Spleen (tissue), 11 donors: ENCODE data around the gene ANO3. TPM values are rescaled to one million over a fixed set of nuclear protein-coding genes. Genes with fewer than 3 reads are reported as not detected.

Experiments used
- DNase-seq: peaks from one replicate; pipeline ENCODE4 v3.0.0-alpha.2; 2020
- H3K27ac ChIP-seq, 8 donors: fragments of 200-600 bp; sonication (generic) in 7 of 8; 1 replicate in 4 of 8; 2 replicates in 4 of 8; pipeline versions ENCODE4 v1.5.0 to v1.8.0; 2016 to 2021; ENCODE audit warnings: inconsistent platforms in 4 of 8, mild to moderate bottlenecking in 4 of 8, moderate library complexity in 1 of 8
- H3K27me3 ChIP-seq, 7 donors: fragments of 200-600 bp; sonication (generic) in 6 of 7; replicated peaks in 1 of 7; 1 replicate in 4 of 7; 2 replicates in 3 of 7; pipeline versions ENCODE4 v1.5.0 to v1.8.0; 2016 to 2021; ENCODE audit warnings: inconsistent platforms in 3 of 7, mild to moderate bottlenecking in 1 of 7
- H3K36me3 ChIP-seq, 6 donors: fragments of 200-600 bp; sonication (generic) in 5 of 6; 1 replicate in 4 of 6; 2 replicates in 2 of 6; pipeline versions ENCODE4 v1.5.0 to v1.8.0; 2016 to 2021; ENCODE audit warnings: inconsistent platforms in 2 of 6
- H3K4me1 ChIP-seq, 6 donors: fragments of 200-600 bp; sonication (generic) in 5 of 6; 1 replicate in 3 of 6; 2 replicates in 3 of 6; pipeline versions ENCODE4 v1.5.0 to v1.8.0; 2016 to 2021; ENCODE audit warnings: inconsistent platforms in 3 of 6
- H3K4me3 ChIP-seq, 8 donors: fragments of 200-600 bp; sonication (generic) in 7 of 8; 1 replicate in 4 of 8; 2 replicates in 4 of 8; pipeline versions ENCODE4 v1.5.0 to v1.8.0; 2016 to 2021; ENCODE audit warnings: inconsistent platforms in 4 of 8, mild to moderate bottlenecking in 4 of 8, moderate library complexity in 2 of 8
- H3K9me3 ChIP-seq, 8 donors: fragments of 200-600 bp; sonication (generic) in 7 of 8; 1 replicate in 4 of 8; 2 replicates in 4 of 8; pipeline versions ENCODE4 v1.5.0 to v1.8.0; 2016 to 2021; ENCODE audit warnings: inconsistent platforms in 4 of 8
- POLR2A ChIP-seq, 3 donors: fragments of 450-650 bp; IDR thresholded peaks; one replicate each; pipeline ENCODE4 v1.5.1; 2017; ENCODE audit warnings: antibody characterized with exemption in 3 of 3, mild to moderate bottlenecking in 1 of 3
- POLR2AphosphoS5 ChIP-seq, 3 donors: sonication (generic); formaldehyde crosslinking; IDR thresholded peaks; one replicate each; pipeline ENCODE4 v1.5.1; 2017; ENCODE audit warnings: antibody characterized with exemption in 3 of 3
- WGBS, 5 donors: extraction: QIAGEN DNeasy Blood & Tissue Kit in 3 of 5; methylation state at CpG; one replicate each; pipeline versions ENCODE4 v1.1.5 to v1.1.7; 2013 to 2018; 5-methylcytosine and 5-hydroxymethylcytosine counted together
- intact Hi-C: fragments of 100-400 bp; cut with DNase I; formaldehyde crosslinking; loops from one replicate; pipeline ENCODE4 v1.15.0; 2023; ENCODE audit warnings: low total_unique reads
- polyA plus RNA-seq, 3 donors: library from polyadenylated mRNA; stranded (reverse); fragments of 200-250 nt; gene quantifications; one replicate each; pipeline ENCODE4 v1.2.1, GENCODE V29; 2013
- total RNA-seq, 7 donors: library from RNA; depleted of rRNA in 3 of 7; stranded (reverse); fragments of >200 nt in 3 of 7; fragmentation: NEBNext Ultra II Directional in 4 of 7; extraction: Animal tissue kit (Norgen Biotek cat#: 25700) in 4 of 7; gene quantifications; one replicate each; pipeline versions ENCODE4 v1.1.0 to v1.2.1, GENCODE V29; 2016 to 2021
- TF ChIP-seq, protein P1 (sequence below), 11 experiments: fragments of 200-600 bp in 7 of 11; fragments of 450-650 bp in 4 of 11; sonication (generic) in 4 of 11; IDR thresholded peaks in 8 of 11; conservative IDR thresholded peaks in 3 of 11; 1 replicate in 7 of 11; 2 replicates in 4 of 11; pipeline versions ENCODE4 v1.4.0 to v1.8.0; 2016 to 2021; ENCODE audit warnings: antibody characterized with exemption in 11 of 11, inconsistent platforms in 4 of 11, mild to moderate bottlenecking in 1 of 11
- donor health status: healthy with polysubstance abuse.
- donor health status: DM: no; HTN: no; CAD: no; lungs with moderate emphysema.
- donor health status: DM: no; HTN: no; CAD: no.
- donor health status: Bipolar disorder and iron deficiency.
- donor health status: healthy.
- donor health status: DM: no; HTN: no; CAD: no.
- donor health status: DM: yes; HTN: yes; CAD: no.

Gene ANO3
- total and polyA plus RNA-seq, 10 donors: 0.03 to 2.6 (median 0.26) TPM; not detected in 4

DNA sequence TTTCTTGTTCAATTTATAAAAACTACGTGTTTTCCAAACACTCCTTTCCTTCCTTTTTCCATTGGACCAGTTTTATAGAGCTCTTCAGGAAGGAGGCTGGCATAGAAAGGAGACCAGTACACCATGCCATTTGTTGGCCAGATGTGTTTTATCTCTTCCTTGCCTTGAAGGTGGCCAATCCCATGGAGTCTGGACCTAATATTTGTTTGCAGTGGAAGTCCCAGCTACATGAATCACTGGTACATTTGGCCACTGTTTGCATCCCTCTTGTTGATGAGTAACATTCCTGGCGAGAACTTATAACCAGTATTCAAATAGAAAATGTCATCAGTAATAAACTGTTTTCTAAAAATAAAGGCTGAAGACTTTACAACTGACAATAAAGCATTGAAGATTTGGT is 110.2 kb downstream of the ANO3 start:
- H3K27ac ChIP-seq: no peak overlapping the region
- H3K27me3 ChIP-seq: no peaks in the 10 kb centered on the region
- H3K9me3 ChIP-seq: peaks cover 0 to under 1% (median 0%) of the 10 kb centered on the region in 8 donors
- DNase-seq: no peak
- intact Hi-C loops: no loop called here
- no peak overlapping the region for H3K4me3 ChIP-seq
- no peak for TF ChIP-seq POLR2A (IDR thresholded peaks at IDR 0.05)
- H3K36me3 ChIP-seq: no peaks in the 10 kb centered on the region
- no peaks in the 10 kb centered on the region for H3K4me1 ChIP-seq
- 69 to 78% (median 75%) methylated on average over 2 of the region's 2 CpGs for WGBS, 5 donors

DNA sequence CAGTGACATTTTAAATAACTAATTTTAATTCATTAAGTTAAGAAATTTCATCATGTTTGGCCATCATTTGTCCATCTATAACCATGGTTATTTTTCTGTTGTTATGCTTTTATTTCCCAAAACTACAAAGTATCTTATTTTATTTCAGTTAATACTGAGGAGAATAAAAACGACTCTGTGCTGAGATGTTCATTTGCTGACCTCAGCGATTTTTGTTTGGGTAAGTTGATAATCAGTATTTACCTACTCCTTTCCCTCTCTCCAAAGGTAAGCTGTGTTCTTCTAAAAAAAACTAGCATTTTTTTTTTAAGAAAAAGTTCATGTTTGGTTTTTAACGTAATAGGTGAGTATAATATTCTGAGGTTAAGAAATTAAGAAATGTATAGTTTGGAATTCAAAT is 111.7 kb downstream of the ANO3 start:
- no peak overlapping the region for H3K4me3 ChIP-seq
- H3K27me3 ChIP-seq: no peaks in the 10 kb centered on the region
- 48 to 64% (median 54%) methylated on average over 3 of the region's 3 CpGs for WGBS, 5 donors
- no peak overlapping the region for H3K27ac ChIP-seq
- no peaks in the 10 kb centered on the region for H3K9me3 ChIP-seq
- H3K36me3 ChIP-seq: no peaks in the 10 kb centered on the region
- no peak for DNase-seq
- TF ChIP-seq POLR2A (IDR thresholded peaks at IDR 0.05) (no peak), POLR2AphosphoS5 (IDR thresholded peaks at IDR 0.05) (no peak)
- TF ChIP-seq, protein P1, sequence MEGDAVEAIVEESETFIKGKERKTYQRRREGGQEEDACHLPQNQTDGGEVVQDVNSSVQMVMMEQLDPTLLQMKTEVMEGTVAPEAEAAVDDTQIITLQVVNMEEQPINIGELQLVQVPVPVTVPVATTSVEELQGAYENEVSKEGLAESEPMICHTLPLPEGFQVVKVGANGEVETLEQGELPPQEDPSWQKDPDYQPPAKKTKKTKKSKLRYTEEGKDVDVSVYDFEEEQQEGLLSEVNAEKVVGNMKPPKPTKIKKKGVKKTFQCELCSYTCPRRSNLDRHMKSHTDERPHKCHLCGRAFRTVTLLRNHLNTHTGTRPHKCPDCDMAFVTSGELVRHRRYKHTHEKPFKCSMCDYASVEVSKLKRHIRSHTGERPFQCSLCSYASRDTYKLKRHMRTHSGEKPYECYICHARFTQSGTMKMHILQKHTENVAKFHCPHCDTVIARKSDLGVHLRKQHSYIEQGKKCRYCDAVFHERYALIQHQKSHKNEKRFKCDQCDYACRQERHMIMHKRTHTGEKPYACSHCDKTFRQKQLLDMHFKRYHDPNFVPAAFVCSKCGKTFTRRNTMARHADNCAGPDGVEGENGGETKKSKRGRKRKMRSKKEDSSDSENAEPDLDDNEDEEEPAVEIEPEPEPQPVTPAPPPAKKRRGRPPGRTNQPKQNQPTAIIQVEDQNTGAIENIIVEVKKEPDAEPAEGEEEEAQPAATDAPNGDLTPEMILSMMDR (IDR thresholded peaks at IDR 0.05 in 8 of 11, conservative IDR thresholded peaks at IDR 0.05 in 3 of 11): no peak
- intact Hi-C loops: no loop called here
- no peaks in the 10 kb centered on the region for H3K4me1 ChIP-seq

DNA sequence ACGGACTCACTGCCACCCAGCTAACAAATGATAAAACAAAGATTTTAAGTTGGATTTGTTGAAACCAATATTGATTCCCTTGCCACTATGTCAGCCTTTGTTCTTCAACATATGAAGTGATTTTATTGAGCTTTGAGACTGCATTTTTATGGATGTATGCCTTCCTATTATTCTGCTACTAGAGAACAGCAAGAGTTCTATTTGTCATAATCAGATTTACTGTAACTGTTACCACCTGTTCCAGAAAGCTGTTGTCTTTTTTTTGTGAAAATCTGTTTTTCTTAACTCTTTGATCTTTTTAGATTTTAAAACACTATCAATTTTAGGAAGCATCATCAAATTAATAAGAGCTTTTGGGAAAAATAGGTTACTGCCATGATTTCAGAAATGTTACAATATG is 125.7 kb downstream of the ANO3 start:
- Histone ChIP-seq H3K4me3 (no peak overlapping the region), H3K27ac (no peak overlapping the region), H3K36me3 (no peaks in the 10 kb centered on the region), H3K9me3 (peaks cover 0 to 2% (median 0%) of the 10 kb centered on the region in 8 donors), H3K4me1 (no peaks in the 10 kb centered on the region), H3K27me3 (no peaks in the 10 kb centered on the region)
- intact Hi-C loops: no loop called here
- DNase-seq: no peak
- WGBS, 5 donors: 89 to 96% (median 93%) methylated on average over 1 of the region's 1 CpG
- TF ChIP-seq POLR2AphosphoS5 (IDR thresholded peaks at IDR 0.05): no peak
- no peak for TF ChIP-seq POLR2A (IDR thresholded peaks at IDR 0.05)
- TF ChIP-seq, protein P1 (IDR thresholded peaks at IDR 0.05 in 8 of 11, conservative IDR thresholded peaks at IDR 0.05 in 3 of 11): no peak

DNA sequence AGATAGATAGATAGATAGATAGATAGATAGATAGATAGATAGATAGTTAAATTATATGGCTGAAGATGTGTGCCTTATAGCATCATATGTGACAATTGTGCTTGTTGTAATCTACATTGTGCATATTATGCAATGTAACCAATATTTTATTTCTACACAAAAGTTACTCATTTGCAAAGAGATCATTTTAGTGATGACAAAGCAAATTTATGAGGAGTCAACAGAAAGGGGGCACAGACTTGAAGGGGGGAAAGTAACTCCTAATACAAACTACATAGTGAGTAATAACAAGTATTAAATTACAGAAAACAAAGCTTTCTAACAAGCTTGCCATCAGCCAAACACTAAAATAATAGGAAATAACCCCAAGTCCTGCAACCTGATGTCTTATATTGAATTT is 133.3 kb downstream of the ANO3 start:
- TF ChIP-seq POLR2A (IDR thresholded peaks at IDR 0.05): no peak
- TF ChIP-seq, protein P1 (IDR thresholded peaks at IDR 0.05 in 8 of 11, conservative IDR thresholded peaks at IDR 0.05 in 3 of 11): no peak
- no peak for TF ChIP-seq POLR2AphosphoS5 (IDR thresholded peaks at IDR 0.05)
- intact Hi-C loops: no loop called here
- Histone ChIP-seq H3K9me3 (no peaks in the 10 kb centered on the region), H3K36me3 (no peaks in the 10 kb centered on the region), H3K27me3 (no peaks in the 10 kb centered on the region), H3K4me3 (no peak overlapping the region), H3K27ac (no peak overlapping the region), H3K4me1 (no peaks in the 10 kb centered on the region)
- DNase-seq: no peak

DNA sequence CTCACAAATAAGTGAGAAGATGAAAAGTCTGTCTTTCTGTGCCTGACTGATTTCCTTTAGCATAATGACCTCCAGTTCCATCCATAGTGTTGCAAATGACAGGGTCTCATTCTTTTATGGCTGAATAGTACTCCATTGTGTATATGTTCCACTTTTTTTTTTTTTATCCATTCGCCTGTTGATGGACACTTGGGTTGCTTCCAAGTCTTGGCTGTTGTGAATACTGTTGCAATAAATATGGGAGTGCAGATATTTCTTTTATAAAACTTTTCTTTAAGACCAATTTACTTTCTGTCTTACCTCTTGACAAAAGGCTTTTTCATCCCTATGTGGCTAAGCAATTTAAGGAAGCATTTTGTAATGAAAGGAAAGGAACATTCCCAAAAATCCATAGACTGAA is 135.6 kb downstream of the ANO3 start:
- no peak for DNase-seq
- intact Hi-C loops: no loop called here
- 78 to 86% (median 82%) methylated on average over 1 of the region's 1 CpG for WGBS, 5 donors
- Histone ChIP-seq H3K36me3 (no peaks in the 10 kb centered on the region), H3K27ac (no peak overlapping the region), H3K9me3 (no peaks in the 10 kb centered on the region), H3K27me3 (no peaks in the 10 kb centered on the region), H3K4me3 (no peak overlapping the region), H3K4me1 (no peaks in the 10 kb centered on the region)
- TF ChIP-seq, protein P1 (IDR thresholded peaks at IDR 0.05 in 8 of 11, conservative IDR thresholded peaks at IDR 0.05 in 3 of 11): no peak
- TF ChIP-seq POLR2A (IDR thresholded peaks at IDR 0.05): no peak
- no peak for TF ChIP-seq POLR2AphosphoS5 (IDR thresholded peaks at IDR 0.05)
